ENCODE data around the gene USP24. TPM values are rescaled to one million over a fixed set of nuclear protein-coding genes. Genes with fewer than 3 reads are reported as not detected.

Gene USP24
- total RNA-seq, 1 donor from 2014 or later: 37.7 TPM

GRCh38 chr1:55067914-55068313, 147.2 kb downstream of the USP24 start:
- Mint-ChIP-seq H3K4me1 (ENCODE audit: unreplicated experiment) (peaks cover 3% of the 10 kb centered on the region), H3K27me3 (ENCODE audit: unreplicated experiment) (peaks cover 4% of the 10 kb centered on the region), H3K4me3 (ENCODE audit: unreplicated experiment) (no peak overlapping the region), H3K9me3 (ENCODE audit: unreplicated experiment) (no peaks in the 10 kb centered on the region), H3K36me3 (ENCODE audit: low read depth, unreplicated experiment) (peaks cover 43% of the 10 kb centered on the region), H3K27ac (ENCODE audit: unreplicated experiment) (no peak overlapping the region)
- no peak for DNase-seq (ENCODE audit: low spot score)
- TF ChIP-seq, protein P1, sequence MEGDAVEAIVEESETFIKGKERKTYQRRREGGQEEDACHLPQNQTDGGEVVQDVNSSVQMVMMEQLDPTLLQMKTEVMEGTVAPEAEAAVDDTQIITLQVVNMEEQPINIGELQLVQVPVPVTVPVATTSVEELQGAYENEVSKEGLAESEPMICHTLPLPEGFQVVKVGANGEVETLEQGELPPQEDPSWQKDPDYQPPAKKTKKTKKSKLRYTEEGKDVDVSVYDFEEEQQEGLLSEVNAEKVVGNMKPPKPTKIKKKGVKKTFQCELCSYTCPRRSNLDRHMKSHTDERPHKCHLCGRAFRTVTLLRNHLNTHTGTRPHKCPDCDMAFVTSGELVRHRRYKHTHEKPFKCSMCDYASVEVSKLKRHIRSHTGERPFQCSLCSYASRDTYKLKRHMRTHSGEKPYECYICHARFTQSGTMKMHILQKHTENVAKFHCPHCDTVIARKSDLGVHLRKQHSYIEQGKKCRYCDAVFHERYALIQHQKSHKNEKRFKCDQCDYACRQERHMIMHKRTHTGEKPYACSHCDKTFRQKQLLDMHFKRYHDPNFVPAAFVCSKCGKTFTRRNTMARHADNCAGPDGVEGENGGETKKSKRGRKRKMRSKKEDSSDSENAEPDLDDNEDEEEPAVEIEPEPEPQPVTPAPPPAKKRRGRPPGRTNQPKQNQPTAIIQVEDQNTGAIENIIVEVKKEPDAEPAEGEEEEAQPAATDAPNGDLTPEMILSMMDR (IDR thresholded peaks at IDR 0.05; ENCODE audit: unreplicated experiment): no peak

DNA sequence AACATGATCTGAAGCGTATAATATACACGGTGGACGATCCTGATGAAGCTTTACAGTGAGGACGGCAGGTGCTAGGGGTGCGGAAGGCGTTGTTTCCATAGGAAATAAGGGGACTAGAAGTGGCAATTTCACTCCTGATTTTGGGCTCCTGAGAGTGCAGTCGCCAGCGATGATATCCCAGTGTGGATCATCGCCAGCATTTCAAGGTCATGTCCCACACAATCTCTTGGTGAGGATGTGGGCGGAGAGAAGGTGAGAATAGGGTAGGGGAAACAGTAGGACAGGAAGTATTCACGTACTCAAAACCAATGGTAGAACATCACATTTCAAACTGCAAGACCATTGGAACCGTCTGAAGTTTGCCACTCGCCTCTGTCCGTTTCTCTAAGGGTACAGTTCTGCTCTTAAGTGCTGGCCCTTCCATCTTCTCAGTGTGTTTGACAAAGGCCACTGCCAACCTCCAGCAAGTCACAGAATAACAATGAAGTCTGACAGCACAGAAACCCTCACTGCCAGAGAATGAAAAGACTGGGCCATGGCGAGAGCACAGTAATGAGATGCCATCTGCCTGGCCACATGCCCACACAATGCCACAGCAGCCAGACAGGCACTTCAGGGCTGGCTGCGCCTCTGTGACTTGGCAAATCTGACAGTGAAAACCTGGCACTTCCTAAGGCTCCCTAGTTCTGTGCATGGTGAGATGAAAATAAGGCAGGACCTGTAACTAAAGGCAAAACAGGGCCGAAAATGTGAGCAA, 148.0 kb downstream of the USP24 start:
- TF ChIP-seq, protein P1 (IDR thresholded peaks at IDR 0.05; ENCODE audit: unreplicated experiment): no peak
- Mint-ChIP-seq H3K4me3 (ENCODE audit: unreplicated experiment) (no peak overlapping the region), H3K4me1 (ENCODE audit: unreplicated experiment) (peaks cover 3% of the 10 kb centered on the region), H3K36me3 (ENCODE audit: low read depth, unreplicated experiment) (peaks cover 38% of the 10 kb centered on the region), H3K9me3 (ENCODE audit: unreplicated experiment) (no peaks in the 10 kb centered on the region), H3K27me3 (ENCODE audit: unreplicated experiment) (peaks cover 3% of the 10 kb centered on the region), H3K27ac (ENCODE audit: unreplicated experiment) (no peak overlapping the region)
- no peak for DNase-seq (ENCODE audit: low spot score)

DNA sequence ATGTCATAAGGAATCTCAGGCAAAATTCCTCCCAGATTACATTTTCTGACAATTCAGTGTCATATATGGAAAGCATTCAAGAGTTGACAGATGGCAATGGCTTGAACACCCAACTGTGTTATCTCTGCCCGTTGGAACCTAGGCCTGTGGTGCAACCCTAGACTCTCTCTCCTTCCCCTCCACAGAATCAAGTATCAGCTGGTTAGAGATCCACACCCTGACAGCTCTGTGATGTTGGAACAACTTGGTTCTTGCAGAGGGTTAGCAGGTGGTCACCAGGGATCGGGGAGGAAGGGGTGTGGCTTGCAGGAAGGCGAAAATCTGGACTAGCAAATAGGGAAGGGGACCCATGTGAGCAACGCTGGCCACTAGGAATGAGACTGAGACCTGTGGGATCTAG, 149.5 kb downstream of the USP24 start:
- H3K4me3 Mint-ChIP-seq (ENCODE audit: unreplicated experiment): no peak overlapping the region
- no peak overlapping the region for H3K27ac Mint-ChIP-seq (ENCODE audit: unreplicated experiment)
- peaks cover 3% of the 10 kb centered on the region for H3K27me3 Mint-ChIP-seq (ENCODE audit: unreplicated experiment)
- TF ChIP-seq, protein P1 (IDR thresholded peaks at IDR 0.05; ENCODE audit: unreplicated experiment): no peak
- no peak for DNase-seq (ENCODE audit: low spot score)
- H3K4me1 Mint-ChIP-seq (ENCODE audit: unreplicated experiment): peaks cover 3% of the 10 kb centered on the region
- H3K36me3 Mint-ChIP-seq (ENCODE audit: low read depth, unreplicated experiment): peaks cover 22% of the 10 kb centered on the region
- no peaks in the 10 kb centered on the region for H3K9me3 Mint-ChIP-seq (ENCODE audit: unreplicated experiment)

DNA sequence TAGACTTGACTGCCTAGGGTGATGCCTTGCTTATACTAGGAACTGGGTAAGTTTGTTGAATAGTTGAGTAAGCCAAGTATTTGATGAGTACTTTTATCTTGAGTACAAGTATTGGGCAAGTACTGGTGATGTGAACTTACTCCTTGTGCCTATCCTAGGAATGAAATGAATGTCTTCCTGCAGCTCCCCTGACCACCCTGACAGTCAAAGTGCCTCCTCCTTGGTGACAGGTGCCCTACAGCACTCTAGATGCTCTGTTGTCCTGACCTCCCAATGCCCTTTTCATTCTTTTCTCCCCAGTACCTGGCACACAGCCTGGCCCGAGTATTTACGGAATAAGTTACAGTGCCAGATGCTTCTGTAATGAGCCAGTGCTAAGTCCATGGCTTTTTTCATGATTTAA, 150.3 kb downstream of the USP24 start:
- H3K4me3 Mint-ChIP-seq (ENCODE audit: unreplicated experiment): no peak overlapping the region
- TF ChIP-seq, protein P1 (IDR thresholded peaks at IDR 0.05; ENCODE audit: unreplicated experiment): no peak
- H3K9me3 Mint-ChIP-seq (ENCODE audit: unreplicated experiment): no peaks in the 10 kb centered on the region
- DNase-seq (ENCODE audit: low spot score): no peak
- H3K27me3 Mint-ChIP-seq (ENCODE audit: unreplicated experiment): peaks cover 3% of the 10 kb centered on the region
- peaks cover 15% of the 10 kb centered on the region for H3K36me3 Mint-ChIP-seq (ENCODE audit: low read depth, unreplicated experiment)
- peaks cover 3% of the 10 kb centered on the region for H3K4me1 Mint-ChIP-seq (ENCODE audit: unreplicated experiment)
- H3K27ac Mint-ChIP-seq (ENCODE audit: unreplicated experiment): no peak overlapping the region

- TF ChIP-seq, protein P1 (IDR thresholded peaks at IDR 0.05; ENCODE audit: unreplicated experiment): peak; percentile 54
- Mint-ChIP-seq H3K27me3 (ENCODE audit: unreplicated experiment) (peaks cover 7% of the 10 kb centered on the region), H3K4me3 (ENCODE audit: unreplicated experiment) (no peak overlapping the region), H3K9me3 (ENCODE audit: unreplicated experiment) (no peaks in the 10 kb centered on the region), H3K36me3 (ENCODE audit: low read depth, unreplicated experiment) (peaks cover 9% of the 10 kb centered on the region), H3K4me1 (ENCODE audit: unreplicated experiment) (peaks cover 3% of the 10 kb centered on the region), H3K27ac (ENCODE audit: unreplicated experiment) (no peak overlapping the region)
- no peak for DNase-seq (ENCODE audit: low spot score)
These were observed 151.0 kb downstream of the USP24 start for GRCh38 chr1:55064071-55064581.

Measured in endothelial cell (in vitro differentiated cells).